Measurements from ENCODE around the gene SH3BP2. TPM values are rescaled to one million over a fixed set of nuclear protein-coding genes. Genes with fewer than 3 reads are reported as not detected.

Gene SH3BP2
- polyA plus RNA-seq, 1 of the 3 experiments (the other 2 are of a cell fraction), result 25.2 TPM

DNA sequence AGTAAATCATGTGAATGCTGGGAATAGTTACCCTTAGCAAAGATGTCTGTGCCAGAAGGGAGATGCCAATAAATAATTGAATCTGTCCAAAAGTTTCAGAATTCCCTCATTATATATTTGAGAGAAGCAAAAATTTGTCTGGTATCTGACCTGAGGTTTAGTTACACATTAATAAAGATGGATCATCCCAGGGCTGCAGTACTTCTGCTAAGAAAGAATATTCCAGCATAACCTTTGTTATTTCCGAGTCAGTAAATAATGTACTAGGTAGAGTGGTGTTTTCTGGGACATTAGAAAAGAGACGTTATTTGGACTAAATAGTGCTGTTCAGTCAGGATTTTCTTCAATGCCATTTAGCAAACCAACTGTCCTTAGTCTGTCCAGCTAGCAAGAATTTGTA, 77.2 kb downstream of the SH3BP2 start (continued):
- TF ChIP-seq SIN3A (IDR thresholded peaks at IDR 0.05; ENCODE audit: borderline replicate concordance, low read depth, low read length) (no peak), FOSL2 (IDR thresholded peaks at IDR 0.05; ENCODE audit: borderline replicate concordance, low read depth) (no peak), YY1 (IDR thresholded peaks at IDR 0.05; ENCODE audit: low read depth) (no peak), TCF12 (IDR thresholded peaks at IDR 0.05) (no peak), SMC3 (IDR thresholded peaks at IDR 0.05; ENCODE audit: low read depth, low read length) (no peak)
- TF ChIP-seq, protein P1, sequence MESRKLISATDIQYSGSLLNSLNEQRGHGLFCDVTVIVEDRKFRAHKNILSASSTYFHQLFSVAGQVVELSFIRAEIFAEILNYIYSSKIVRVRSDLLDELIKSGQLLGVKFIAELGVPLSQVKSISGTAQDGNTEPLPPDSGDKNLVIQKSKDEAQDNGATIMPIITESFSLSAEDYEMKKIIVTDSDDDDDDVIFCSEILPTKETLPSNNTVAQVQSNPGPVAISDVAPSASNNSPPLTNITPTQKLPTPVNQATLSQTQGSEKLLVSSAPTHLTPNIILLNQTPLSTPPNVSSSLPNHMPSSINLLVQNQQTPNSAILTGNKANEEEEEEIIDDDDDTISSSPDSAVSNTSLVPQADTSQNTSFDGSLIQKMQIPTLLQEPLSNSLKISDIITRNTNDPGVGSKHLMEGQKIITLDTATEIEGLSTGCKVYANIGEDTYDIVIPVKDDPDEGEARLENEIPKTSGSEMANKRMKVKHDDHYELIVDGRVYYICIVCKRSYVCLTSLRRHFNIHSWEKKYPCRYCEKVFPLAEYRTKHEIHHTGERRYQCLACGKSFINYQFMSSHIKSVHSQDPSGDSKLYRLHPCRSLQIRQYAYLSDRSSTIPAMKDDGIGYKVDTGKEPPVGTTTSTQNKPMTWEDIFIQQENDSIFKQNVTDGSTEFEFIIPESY (IDR thresholded peaks at IDR 0.05; ENCODE audit: borderline replicate concordance, low read depth), result no peak
- TF ChIP-seq, protein P2, sequence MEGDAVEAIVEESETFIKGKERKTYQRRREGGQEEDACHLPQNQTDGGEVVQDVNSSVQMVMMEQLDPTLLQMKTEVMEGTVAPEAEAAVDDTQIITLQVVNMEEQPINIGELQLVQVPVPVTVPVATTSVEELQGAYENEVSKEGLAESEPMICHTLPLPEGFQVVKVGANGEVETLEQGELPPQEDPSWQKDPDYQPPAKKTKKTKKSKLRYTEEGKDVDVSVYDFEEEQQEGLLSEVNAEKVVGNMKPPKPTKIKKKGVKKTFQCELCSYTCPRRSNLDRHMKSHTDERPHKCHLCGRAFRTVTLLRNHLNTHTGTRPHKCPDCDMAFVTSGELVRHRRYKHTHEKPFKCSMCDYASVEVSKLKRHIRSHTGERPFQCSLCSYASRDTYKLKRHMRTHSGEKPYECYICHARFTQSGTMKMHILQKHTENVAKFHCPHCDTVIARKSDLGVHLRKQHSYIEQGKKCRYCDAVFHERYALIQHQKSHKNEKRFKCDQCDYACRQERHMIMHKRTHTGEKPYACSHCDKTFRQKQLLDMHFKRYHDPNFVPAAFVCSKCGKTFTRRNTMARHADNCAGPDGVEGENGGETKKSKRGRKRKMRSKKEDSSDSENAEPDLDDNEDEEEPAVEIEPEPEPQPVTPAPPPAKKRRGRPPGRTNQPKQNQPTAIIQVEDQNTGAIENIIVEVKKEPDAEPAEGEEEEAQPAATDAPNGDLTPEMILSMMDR (IDR thresholded peaks at IDR 0.05), result no peak
- TF ChIP-seq, protein P3, sequence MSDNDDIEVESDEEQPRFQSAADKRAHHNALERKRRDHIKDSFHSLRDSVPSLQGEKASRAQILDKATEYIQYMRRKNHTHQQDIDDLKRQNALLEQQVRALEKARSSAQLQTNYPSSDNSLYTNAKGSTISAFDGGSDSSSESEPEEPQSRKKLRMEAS (IDR thresholded peaks at IDR 0.05; ENCODE audit: low read depth), result no peak
- TF ChIP-seq, protein P4, sequence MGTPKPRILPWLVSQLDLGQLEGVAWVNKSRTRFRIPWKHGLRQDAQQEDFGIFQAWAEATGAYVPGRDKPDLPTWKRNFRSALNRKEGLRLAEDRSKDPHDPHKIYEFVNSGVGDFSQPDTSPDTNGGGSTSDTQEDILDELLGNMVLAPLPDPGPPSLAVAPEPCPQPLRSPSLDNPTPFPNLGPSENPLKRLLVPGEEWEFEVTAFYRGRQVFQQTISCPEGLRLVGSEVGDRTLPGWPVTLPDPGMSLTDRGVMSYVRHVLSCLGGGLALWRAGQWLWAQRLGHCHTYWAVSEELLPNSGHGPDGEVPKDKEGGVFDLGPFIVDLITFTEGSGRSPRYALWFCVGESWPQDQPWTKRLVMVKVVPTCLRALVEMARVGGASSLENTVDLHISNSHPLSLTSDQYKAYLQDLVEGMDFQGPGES (IDR thresholded peaks at IDR 0.05; ENCODE audit: low read depth, low read length), result no peak

DNA sequence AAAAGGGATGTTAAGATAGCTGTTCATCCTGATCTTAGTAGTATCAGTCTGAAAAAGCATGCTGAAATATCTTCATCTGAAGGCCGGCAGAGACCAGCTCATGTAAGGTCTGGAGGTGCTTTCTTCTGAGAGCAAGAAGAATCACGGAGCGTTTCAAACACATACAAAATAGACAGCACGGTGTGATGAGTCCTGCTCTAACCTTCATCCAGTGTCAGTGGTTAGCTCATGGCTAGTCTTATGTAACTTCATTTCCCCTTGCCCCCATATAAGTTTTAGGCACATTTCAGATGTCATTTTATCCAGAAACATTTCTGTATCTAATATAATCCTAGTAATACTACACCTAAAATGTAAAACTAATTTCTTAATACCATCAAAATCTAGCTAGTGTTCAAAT, 78.6 kb downstream of the SH3BP2 start:
- peaks cover 28 to 36% of the 10 kb centered on the region in 2 experiments; a peak in 3 of 4 replicates for H3K4me1 ChIP-seq (ENCODE audit: control insufficient read depth in 1 of 2, insufficient read depth in 2 of 2, low read depth in 1 of 2, low read length in 1 of 2)
- no peaks in the 10 kb centered on the region for H3K27me3 ChIP-seq (ENCODE audit: insufficient read depth)
- H3K4me3 ChIP-seq (ENCODE audit: low read depth in 2 of 2, low read length in 1 of 2), result no peak overlapping the region
- H3K4me2 ChIP-seq, result no peak overlapping the region
- no peak overlapping the region for H2AFZ ChIP-seq (ENCODE audit: low read depth)
- H3K79me2 ChIP-seq (ENCODE audit: insufficient read depth), result peaks cover 100% of the 10 kb centered on the region
- H3K9ac ChIP-seq, result no peak overlapping the region
- peaks cover 90% of the 10 kb centered on the region for H4K20me1 ChIP-seq (ENCODE audit: insufficient read depth)
- ChIA-PET POLR2A (no interaction called here), CTCF (interaction anchor here (0.9 kb wide), 1 partner anchor 14 kb away, joined by 3 read pairs; no protein-coding TSS in a partner anchor)
- H3K36me3 ChIP-seq (replicated peaks in 1 of 2; ENCODE audit: control insufficient read depth in 1 of 2, insufficient read depth in 2 of 2, low read length in 1 of 2), result peaks cover 0 to 5% of the 10 kb centered on the region in 2 experiments
- no peaks in the 10 kb centered on the region for H3K9me3 ChIP-seq
- WGBS (ENCODE audit: low lambda C conversion rate), result 95% methylated on average over 4 of the region's 4 CpGs
- no peaks in the 10 kb centered on the region for H3F3A ChIP-seq (replicated peaks; ENCODE audit: insufficient read depth)
- DNase-seq, result no peak
- no peaks in the 10 kb centered on the region for H3K9me2 ChIP-seq
- H3K27ac ChIP-seq (ENCODE audit: low read depth in 2 of 2, low read length in 1 of 2), result no peak overlapping the region
- TF ChIP-seq EZH2phosphoT487 (IDR thresholded peaks at IDR 0.05; ENCODE audit: borderline replicate concordance, low read depth), result no peak
- TF ChIP-seq TEAD4 (IDR thresholded peaks at IDR 0.05; ENCODE audit: borderline replicate concordance, insufficient read depth), result no peak
- no peak for TF ChIP-seq YY1 (IDR thresholded peaks at IDR 0.05; ENCODE audit: low read depth)
- no peak for TF ChIP-seq JUND (IDR thresholded peaks at IDR 0.05)
- TF ChIP-seq NFIC (IDR thresholded peaks at IDR 0.05; ENCODE audit: borderline replicate concordance), result no peak
- TF ChIP-seq, protein P5, sequence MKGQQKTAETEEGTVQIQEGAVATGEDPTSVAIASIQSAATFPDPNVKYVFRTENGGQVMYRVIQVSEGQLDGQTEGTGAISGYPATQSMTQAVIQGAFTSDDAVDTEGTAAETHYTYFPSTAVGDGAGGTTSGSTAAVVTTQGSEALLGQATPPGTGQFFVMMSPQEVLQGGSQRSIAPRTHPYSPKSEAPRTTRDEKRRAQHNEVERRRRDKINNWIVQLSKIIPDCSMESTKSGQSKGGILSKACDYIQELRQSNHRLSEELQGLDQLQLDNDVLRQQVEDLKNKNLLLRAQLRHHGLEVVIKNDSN (IDR thresholded peaks at IDR 0.05; ENCODE audit: borderline replicate concordance, low read depth), result no peak
- TF ChIP-seq FOXM1 (IDR thresholded peaks at IDR 0.05; ENCODE audit: low read depth), result no peak
- TF ChIP-seq, protein P2 (IDR thresholded peaks at IDR 0.05), result no peak
- no peak for TF ChIP-seq TCF12 (IDR thresholded peaks at IDR 0.05)
- no peak for TF ChIP-seq CHD2 (IDR thresholded peaks at IDR 0.05; ENCODE audit: low read length, partially characterized antibody)
- TF ChIP-seq, protein P4 (IDR thresholded peaks at IDR 0.05; ENCODE audit: low read depth, low read length), result no peak
- TF ChIP-seq MEF2A (IDR thresholded peaks at IDR 0.05; ENCODE audit: borderline replicate concordance, low read depth), result no peak
- no peak for TF ChIP-seq SMC3 (IDR thresholded peaks at IDR 0.05; ENCODE audit: low read depth, low read length)
- TF ChIP-seq GATA2 (CRISPR knock-in tag; IDR thresholded peaks at IDR 0.05), result no peak
- TF ChIP-seq FOXJ3 (CRISPR knock-in tag; IDR thresholded peaks at IDR 0.05), result no peak

All from SK-N-SH (cell line).